GM12874 (cell line): ENCODE measurements around the gene SAMD14.
A peak's percentile ranks its signal among the peaks of the same experiment; 100 is the strongest.

Source experiments
- CTCF ChIP-seq: IDR thresholded peaks from 2 replicates; pipeline ENCODE4 v1.5.1; 2011; ENCODE audit warnings: low read depth, mild to moderate bottlenecking, control low read depth, low read length, moderate library complexity; ENCODE audit not compliant: insufficient read depth

Gene SAMD14

GRCh38 chr17:50149417-50150353 is 19.7 kb upstream of the SAMD14 start:
- TF ChIP-seq CTCF = 0 out of 2 replicates have a peak, but pooled peaks have one; percentile 22

GRCh38 chr17:50149091-50149416 is 19.1 kb upstream of the SAMD14 start:
- no peak for TF ChIP-seq CTCF

- no peak for TF ChIP-seq CTCF
Measured at GRCh38 chr17:50148226-50149090, 18.5 kb upstream of the SAMD14 start.

- no peak for TF ChIP-seq CTCF
Measured at GRCh38 chr17:50147841-50148225, 17.9 kb upstream of the SAMD14 start.

GRCh38 chr17:50146927-50147665 is 17.1 kb upstream of the SAMD14 start:
- no peak for TF ChIP-seq CTCF

- peak; percentile 26; the same call in 1 of the 2 replicates for TF ChIP-seq CTCF
Measured at GRCh38 chr17:50146230-50146926, 16.4 kb upstream of the SAMD14 start.
